Astrocyte of the cerebellum (primary cell): ENCODE measurements around the gene PKN1.
A peak's percentile ranks its signal among the peaks of the same experiment; 100 is the strongest.

Source experiments
- DNase-seq: peaks from one replicate; pipeline ENCODE4 v3.0.0-alpha.2; 2011; ENCODE audit warnings: low read depth
- H3K4me3 ChIP-seq: 2 replicates; pipeline ENCODE4 v1.5.1; 2011; ENCODE audit warnings: mild to moderate bottlenecking, low read depth, low read length, moderate library complexity
- in situ Hi-C: cut with HindIII; loops from 2 replicates; pipeline ENCODE4 v1.10.0; 2017; ENCODE audit warnings: low sequenced_read_pairs
- TF ChIP-seq, protein P1 (sequence below): IDR thresholded peaks from 2 replicates; pipeline ENCODE4 v1.5.1; 2012; ENCODE audit warnings: low read length, low read depth, moderate library complexity, mild to moderate bottlenecking; ENCODE audit errors: missing control alignments

The PKN1 gene

DNA sequence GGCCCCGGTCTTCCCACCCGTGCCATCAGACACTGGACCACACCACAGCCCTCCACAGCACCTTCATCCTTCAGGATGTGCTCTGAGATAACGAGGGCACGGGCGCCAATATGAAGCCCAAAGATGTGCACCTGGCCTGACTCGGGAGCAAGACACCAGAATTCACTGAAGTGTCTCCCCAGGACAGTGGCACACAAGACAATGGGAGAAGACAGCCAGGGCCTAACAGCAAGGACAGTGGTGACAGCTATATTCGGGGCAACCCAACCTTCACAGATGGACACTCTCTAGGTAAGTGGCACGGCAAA, 21.2 kb upstream of the PKN1 start:
- TF ChIP-seq, protein P1, sequence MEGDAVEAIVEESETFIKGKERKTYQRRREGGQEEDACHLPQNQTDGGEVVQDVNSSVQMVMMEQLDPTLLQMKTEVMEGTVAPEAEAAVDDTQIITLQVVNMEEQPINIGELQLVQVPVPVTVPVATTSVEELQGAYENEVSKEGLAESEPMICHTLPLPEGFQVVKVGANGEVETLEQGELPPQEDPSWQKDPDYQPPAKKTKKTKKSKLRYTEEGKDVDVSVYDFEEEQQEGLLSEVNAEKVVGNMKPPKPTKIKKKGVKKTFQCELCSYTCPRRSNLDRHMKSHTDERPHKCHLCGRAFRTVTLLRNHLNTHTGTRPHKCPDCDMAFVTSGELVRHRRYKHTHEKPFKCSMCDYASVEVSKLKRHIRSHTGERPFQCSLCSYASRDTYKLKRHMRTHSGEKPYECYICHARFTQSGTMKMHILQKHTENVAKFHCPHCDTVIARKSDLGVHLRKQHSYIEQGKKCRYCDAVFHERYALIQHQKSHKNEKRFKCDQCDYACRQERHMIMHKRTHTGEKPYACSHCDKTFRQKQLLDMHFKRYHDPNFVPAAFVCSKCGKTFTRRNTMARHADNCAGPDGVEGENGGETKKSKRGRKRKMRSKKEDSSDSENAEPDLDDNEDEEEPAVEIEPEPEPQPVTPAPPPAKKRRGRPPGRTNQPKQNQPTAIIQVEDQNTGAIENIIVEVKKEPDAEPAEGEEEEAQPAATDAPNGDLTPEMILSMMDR, result no peak
- in situ Hi-C loops, result loop anchor here (5.0 to 25.0 kb wide), 2 partner anchors 100 to 275 kb away; partner anchors contain the start of genes ASF1B and DNAJB1
- no peak for DNase-seq
- H3K4me3 ChIP-seq, result no peak overlapping the region

DNA sequence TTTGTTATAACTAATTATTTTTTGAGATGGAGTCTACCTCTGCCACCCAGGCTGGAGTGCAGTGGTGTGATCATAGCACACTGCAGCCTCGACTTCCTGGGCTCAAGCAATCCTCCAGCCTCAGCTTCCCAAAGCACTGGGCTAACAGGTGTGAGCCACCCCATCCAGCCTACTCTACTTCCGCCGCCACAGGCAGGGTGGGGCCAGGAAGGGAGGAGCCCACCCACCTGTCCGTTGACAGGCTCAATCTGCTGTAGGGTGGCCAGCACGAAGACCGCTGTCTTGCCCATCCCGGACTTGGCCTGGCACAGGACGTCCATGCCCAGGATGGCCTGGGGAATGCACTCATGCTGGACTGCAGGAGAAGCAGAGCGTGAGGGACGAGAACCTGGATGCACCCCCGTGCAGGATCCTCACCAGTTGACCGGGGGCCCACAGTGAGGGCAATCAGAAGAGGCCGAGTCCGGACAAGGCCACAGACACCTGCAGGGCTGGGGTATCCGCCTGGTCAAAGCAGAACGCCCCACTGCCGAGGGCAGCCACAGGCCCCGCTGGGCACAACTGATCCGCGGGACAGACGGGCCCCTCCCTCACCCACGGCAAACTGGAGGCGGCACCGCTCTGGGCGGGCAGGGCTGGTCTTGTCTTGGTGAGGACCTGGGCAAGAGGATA, 20.6 kb upstream of the PKN1 start:
- TF ChIP-seq, protein P1, result no peak
- in situ Hi-C loops, result loop anchor here (5.0 to 25.0 kb wide), 2 partner anchors 100 to 275 kb away; partner anchors contain the start of genes ASF1B and DNAJB1
- no peak for DNase-seq
- no peak overlapping the region for H3K4me3 ChIP-seq

DNA sequence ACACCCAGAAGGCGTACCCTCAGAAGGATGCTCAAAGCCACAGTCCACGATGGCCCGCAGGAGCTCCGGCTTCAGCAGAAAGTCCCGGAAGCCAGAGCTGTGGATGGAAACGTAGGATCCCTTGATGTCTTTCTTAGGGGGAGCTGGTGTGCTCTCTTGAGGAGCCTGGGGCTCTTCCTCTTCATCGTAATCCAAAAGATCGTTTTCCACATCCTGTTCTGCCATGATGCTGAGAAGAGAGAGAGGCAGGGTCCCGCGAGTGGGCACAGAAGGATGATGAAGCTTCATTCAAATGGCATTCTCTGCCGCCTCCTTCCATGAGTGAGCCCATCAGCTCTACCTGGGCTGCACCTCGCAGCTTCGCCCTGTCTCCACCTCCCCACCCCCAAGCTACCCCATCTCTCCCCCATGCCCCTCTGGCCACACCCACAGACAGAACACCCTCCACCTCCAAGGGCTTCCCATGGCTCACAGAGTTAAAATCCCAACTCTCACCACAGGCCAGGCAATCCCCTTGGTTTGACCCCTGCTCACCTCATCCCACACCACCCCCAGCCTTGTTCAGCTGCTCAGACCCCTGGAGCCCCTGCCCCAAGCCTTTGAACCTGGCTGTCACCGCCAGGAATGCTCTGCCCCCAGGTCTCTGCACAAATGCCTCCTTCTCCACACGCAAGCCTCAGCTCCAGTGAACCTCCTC, 20.0 kb upstream of the PKN1 start:
- in situ Hi-C loops, result loop anchor here (5.0 to 25.0 kb wide), 2 partner anchors 99 to 276 kb away; partner anchors contain the start of genes ASF1B and DNAJB1
- no peak overlapping the region for H3K4me3 ChIP-seq
- no peak for DNase-seq
- TF ChIP-seq, protein P1, result no peak

DNA sequence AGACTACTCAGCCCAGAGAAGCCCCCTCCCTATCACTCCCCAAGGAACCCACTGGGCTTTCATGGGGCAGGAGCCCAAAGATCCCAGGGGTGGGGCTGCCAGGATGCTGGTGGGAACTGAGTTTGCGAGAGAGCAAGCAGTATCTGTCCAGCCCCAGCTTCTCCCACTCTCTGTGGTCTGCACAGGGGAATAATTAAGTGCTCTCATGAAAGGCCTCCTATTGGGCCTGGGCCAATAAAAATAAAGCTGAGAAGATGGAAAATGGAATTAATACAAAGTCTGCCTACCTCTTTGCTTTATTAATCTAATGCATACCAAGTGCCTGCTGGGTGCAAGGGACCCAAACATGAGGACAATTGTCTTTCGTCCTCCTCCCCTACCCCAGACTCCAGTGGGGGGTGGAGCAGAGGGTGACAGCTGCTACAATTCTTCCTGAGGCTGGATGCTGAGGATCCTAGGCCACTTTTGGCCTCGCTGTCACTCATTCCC, 19.4 kb upstream of the PKN1 start:
- TF ChIP-seq, protein P1, result no peak
- in situ Hi-C loops, result loop anchor here (5.0 to 25.0 kb wide), 2 partner anchors 99 to 276 kb away; partner anchors contain the start of genes ASF1B and DNAJB1
- DNase-seq, result peak; percentile 59
- no peak overlapping the region for H3K4me3 ChIP-seq

DNA sequence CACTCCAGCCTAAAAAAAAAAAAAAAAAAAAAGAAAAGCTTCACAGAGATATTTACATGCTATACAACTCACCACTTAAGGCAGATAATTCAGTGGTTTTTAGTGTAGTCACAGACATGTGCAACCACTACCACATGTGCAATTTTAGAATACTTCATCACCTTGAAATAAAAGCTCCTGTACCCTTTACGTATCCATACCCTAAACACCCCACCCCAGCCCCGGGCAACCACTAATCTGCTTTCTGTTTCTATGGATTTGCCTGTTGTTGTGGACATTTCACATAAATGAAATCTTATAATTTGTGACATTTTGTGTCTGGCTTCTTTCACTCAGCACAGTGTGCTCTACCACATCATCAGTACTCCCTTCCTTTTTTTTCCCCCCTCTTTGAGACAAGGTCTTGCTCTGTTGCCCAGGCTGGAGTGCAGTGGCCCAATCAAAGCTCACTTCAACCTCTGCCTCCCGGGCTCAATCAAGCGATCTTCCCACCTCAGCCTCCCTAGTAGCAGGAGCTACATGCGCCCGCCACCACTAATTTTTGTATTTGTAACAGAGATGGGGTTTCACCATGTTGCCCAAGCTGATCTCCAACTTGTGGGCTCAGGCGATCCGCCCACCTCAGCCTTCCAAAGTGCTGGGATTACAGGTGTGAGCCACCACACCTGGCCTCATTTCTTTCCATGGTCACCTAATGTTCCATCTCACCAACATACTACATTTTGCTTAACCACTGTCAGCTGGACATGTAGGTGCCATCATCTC, 18.0 kb upstream of the PKN1 start:
- H3K4me3 ChIP-seq, result no peak overlapping the region
- DNase-seq, result no peak
- in situ Hi-C loops, result loop anchor here (5.0 to 25.0 kb wide), 2 partner anchors 97 to 278 kb away; partner anchors contain the start of genes ASF1B and DNAJB1
- TF ChIP-seq, protein P1, result no peak

DNA sequence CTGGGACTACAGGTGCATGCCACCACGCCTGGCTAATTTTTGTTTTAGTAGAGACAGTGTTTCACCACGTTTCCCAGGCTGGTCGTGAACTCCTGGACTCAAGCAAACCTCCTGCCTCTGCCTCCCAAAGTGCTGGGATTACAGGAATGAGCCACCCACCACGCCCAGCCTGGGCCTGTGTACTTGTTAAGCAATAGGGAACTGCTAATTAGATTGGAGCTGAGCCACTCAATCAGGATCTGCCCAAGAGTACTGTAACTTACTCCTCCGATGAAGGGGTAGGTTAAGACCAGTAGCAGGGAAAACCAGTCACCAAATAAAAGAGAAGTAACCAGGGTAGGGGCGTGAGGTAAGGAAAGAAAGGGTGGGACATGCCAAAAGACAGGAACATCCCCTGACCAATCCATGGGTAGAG, 16.3 kb upstream of the PKN1 start:
- in situ Hi-C loops, result loop anchor here (25.0 kb wide), 1 partner anchor 95 kb away; the partner anchor contains the start of gene DNAJB1
- TF ChIP-seq, protein P1, result no peak
- no peak overlapping the region for H3K4me3 ChIP-seq
- no peak for DNase-seq
